ENCODE data around the gene CAMK2A.
A peak's percentile ranks its signal among the peaks of the same experiment; 100 is the strongest.

The CAMK2A gene

DNA sequence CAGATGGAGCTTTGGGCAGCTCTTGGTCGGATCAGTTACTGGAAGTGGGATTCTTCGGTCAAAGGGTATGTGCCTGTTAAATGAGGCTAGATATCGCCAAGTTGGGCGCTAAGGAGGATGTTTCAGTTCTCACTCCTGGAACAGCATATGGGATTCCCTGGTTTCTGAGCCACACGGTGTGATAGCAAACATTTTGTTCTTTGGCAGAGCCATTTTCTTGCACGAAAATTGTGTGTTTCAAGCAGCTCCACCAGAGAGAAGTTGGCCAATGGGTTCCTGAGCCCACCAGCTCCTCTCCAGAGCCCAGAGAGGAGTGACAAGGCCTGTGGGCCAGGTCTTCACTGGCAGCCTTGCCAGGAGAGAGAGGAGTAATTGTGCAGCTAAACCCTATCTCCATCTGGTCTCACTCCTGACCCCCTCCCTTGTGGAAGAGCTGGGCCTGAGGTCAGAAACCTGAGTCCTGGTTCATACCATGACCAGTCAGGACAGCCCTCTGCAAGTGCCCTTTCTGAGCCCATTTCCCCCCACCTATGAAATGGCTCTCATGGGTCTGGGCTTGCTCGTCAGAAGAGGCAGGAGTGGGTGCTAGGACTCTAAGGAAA lies 110.5 kb downstream of the CAMK2A start:
- no peak overlapping the region for H3K4me3 ChIP-seq (ENCODE audit: low read length)
- TF ChIP-seq, protein P1, sequence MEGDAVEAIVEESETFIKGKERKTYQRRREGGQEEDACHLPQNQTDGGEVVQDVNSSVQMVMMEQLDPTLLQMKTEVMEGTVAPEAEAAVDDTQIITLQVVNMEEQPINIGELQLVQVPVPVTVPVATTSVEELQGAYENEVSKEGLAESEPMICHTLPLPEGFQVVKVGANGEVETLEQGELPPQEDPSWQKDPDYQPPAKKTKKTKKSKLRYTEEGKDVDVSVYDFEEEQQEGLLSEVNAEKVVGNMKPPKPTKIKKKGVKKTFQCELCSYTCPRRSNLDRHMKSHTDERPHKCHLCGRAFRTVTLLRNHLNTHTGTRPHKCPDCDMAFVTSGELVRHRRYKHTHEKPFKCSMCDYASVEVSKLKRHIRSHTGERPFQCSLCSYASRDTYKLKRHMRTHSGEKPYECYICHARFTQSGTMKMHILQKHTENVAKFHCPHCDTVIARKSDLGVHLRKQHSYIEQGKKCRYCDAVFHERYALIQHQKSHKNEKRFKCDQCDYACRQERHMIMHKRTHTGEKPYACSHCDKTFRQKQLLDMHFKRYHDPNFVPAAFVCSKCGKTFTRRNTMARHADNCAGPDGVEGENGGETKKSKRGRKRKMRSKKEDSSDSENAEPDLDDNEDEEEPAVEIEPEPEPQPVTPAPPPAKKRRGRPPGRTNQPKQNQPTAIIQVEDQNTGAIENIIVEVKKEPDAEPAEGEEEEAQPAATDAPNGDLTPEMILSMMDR (conservative IDR thresholded peaks at IDR 0.05; ENCODE audit: low read depth, low read length), result no peak
- DNase-seq (ENCODE audit: low read depth), result no peak

DNA sequence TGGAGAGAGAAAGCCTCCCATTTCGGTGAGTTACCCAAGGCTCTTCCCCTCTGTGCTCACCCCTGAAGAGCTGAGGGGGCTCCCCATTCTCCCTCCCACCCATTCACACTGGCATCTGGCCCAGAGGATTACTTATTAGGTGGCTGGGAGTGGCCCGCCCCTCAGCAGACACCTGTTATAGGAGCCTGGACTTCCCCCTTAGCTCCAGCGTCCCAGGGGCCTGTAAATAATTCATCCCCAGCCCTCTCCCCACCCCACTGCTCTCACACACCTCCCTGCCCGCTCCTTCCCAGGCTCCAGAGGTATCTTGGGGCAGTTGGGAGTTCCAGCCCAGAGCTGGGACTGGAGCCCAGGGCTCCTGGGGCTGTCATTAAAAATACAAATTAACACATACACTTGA lies 111.3 kb downstream of the CAMK2A start:
- TF ChIP-seq, protein P1 (conservative IDR thresholded peaks at IDR 0.05; ENCODE audit: low read depth, low read length), result no peak
- no peak for DNase-seq (ENCODE audit: low read depth)
- H3K4me3 ChIP-seq (ENCODE audit: low read length), result no peak overlapping the region

DNA sequence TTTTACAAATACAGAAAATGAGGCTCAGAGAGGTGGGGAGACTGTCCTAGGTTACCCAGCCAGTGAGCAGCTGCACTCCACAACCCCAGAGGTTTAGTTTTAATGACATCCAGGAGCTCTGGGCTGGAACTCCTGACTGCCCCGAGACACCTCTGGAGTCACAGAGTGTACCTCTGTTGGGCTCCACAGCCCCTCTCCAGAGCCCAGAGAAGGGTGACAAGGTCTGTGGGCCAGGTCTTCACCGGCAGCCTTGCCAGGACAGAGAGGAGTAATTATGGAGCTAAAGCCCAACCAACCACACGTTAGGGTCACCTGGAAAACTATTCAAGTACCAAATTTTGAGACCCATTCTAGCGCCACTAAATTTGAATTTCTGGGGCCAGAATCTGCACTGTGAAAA lies 111.9 kb downstream of the CAMK2A start:
- H3K4me3 ChIP-seq (ENCODE audit: low read length), result no peak overlapping the region
- DNase-seq (ENCODE audit: low read depth), result no peak
- TF ChIP-seq, protein P1 (conservative IDR thresholded peaks at IDR 0.05; ENCODE audit: low read depth, low read length), result no peak

DNA sequence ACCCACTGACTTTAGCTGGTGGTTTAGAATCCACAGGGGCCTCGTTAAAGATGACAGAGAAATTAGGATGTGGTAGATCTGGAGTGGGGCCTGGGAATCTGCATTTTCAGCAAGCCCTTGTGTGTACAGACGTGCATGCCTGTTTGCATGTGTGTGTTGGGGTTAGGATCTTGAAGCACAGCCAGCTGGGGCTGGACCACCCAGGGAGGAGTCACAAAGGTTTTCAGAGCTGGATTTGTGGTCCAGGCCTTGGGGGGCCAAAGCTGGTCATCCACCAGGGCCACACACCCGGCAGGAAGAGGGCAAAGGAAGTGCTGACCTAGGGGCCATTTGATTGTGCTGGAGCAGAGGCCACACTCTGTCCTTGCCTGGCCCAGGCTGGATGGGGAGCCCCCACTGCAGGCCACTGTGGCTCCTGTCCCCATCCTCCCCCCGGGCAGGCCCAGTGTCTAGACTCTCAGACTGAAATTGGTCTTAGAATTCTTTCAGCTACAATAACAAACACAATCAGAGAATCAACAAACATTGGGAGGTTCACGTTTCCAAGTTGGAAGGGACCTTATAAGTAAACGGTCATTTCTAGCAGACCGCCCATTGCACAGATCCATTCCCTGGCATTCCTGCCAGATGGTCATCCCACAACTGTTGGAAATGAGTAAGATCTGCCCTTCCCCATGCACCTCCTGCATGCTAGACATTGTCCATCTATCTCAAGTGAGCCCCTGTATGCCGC lies 112.7 kb downstream of the CAMK2A start:
- TF ChIP-seq, protein P1 (conservative IDR thresholded peaks at IDR 0.05; ENCODE audit: low read depth, low read length), result no peak
- no peak overlapping the region for H3K4me3 ChIP-seq (ENCODE audit: low read length)
- no peak for DNase-seq (ENCODE audit: low read depth)

DNA sequence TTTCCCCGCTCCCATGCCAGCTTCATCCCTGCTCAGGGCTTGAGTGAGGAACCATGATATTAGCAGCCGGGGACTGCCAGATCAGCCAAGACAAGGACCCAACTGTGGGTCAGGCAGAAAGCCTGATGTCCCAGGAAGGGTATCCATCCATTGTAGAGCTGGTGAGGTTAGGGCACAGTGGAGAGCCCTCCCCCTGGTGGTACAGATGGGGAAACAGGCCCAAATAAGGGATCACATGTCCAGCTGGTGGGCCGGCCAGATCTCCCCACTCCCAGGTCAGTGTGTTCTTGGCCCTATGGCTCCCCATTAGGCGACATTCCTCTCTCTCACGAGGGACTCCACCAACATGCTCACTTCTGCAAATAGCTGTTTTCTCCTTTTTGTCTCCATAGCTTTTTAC lies 114.0 kb downstream of the CAMK2A start:
- TF ChIP-seq, protein P1 (conservative IDR thresholded peaks at IDR 0.05; ENCODE audit: low read depth, low read length), result peak; percentile 70
- DNase-seq (ENCODE audit: low read depth), result no peak
- no peak overlapping the region for H3K4me3 ChIP-seq (ENCODE audit: low read length)

DNA sequence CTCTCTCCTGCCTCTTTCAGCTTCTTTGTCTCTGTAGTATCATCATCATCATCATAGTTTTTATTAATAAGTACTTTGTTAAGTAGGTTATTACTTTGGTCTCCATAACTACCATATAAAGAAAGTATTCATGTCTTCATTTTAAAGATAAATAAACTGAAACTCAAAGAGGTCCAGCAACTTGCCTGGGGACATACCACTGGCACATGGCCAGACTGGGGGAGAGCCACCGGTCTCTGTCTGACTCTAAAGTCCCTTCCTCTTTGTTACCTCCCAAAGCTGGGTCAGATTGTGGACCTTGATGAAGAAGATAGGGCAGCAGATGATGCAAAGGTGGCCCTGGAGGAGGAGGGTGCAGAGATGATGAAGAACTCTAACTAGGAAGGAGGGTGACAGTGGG lies 114.5 kb downstream of the CAMK2A start:
- H3K4me3 ChIP-seq (ENCODE audit: low read length), result no peak overlapping the region
- DNase-seq (ENCODE audit: low read depth), result no peak
- TF ChIP-seq, protein P1 (conservative IDR thresholded peaks at IDR 0.05; ENCODE audit: low read depth, low read length), result no peak

DNA sequence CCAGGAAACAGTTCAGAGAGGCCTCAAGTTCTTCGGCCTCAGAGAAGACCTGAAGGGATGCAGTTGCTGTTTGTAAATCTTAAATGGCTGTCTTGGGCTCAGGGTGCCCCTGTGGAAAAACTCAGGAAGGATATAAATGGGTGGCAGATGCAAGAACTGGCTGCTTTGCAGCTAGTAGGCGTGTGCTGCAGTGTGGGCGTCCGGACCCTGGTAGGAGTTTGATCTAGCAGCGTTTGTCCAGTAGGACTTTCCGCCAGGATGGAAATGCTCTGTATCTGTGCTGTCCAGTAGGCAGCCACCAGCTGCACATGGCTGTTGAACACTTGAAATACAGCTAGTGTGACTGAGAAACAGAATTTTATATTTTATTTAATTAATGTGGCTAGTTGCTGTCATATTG lies 115.3 kb downstream of the CAMK2A start:
- TF ChIP-seq, protein P1 (conservative IDR thresholded peaks at IDR 0.05; ENCODE audit: low read depth, low read length), result no peak
- no peak for DNase-seq (ENCODE audit: low read depth)

More for the DNA sequence above, 115.3 kb downstream of the CAMK2A start:
- no peak overlapping the region for H3K4me3 ChIP-seq (ENCODE audit: low read length)

All from retinal pigment epithelial cell (primary cell).